ENCODE measurements around the gene NCAM1. TPM values are rescaled to one million over a fixed set of nuclear protein-coding genes. Genes with fewer than 3 reads are reported as not detected.

The NCAM1 gene
- polyA plus RNA-seq, 1 donor (not counting 4 experiments of a cell fraction or from before 2014, with no cell fraction given) = 0.04 TPM

DNA sequence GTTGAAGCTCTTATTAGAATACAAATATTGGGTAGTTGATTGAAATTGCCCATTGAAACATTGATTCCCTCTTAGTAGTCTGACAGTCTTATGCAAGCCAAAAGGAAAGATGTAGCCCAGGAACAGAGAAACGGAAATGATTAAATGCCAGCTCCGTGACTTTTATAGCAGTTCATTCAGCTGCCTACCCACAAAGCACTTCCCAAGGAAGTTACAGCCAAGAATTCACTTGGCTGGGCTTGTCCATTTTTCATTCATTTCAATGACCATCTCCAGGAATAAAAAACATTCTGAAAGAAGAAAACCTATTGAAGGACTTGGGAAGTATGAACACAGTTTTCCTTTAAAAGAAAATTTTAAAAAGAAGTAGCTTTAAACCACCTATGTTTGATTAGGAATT, 62.0 kb downstream of the NCAM1 start:
- TF ChIP-seq, protein P1, sequence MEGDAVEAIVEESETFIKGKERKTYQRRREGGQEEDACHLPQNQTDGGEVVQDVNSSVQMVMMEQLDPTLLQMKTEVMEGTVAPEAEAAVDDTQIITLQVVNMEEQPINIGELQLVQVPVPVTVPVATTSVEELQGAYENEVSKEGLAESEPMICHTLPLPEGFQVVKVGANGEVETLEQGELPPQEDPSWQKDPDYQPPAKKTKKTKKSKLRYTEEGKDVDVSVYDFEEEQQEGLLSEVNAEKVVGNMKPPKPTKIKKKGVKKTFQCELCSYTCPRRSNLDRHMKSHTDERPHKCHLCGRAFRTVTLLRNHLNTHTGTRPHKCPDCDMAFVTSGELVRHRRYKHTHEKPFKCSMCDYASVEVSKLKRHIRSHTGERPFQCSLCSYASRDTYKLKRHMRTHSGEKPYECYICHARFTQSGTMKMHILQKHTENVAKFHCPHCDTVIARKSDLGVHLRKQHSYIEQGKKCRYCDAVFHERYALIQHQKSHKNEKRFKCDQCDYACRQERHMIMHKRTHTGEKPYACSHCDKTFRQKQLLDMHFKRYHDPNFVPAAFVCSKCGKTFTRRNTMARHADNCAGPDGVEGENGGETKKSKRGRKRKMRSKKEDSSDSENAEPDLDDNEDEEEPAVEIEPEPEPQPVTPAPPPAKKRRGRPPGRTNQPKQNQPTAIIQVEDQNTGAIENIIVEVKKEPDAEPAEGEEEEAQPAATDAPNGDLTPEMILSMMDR (optimal IDR thresholded peaks at IDR 0.05 in 1 of 3, IDR thresholded peaks at IDR 0.05 in 1 of 3, conservative IDR thresholded peaks at IDR 0.05 in 1 of 3; ENCODE audit: extremely low read depth in 1 of 3, insufficient read depth in 2 of 3, low read length in 3 of 3) = no peak
- TF ChIP-seq EZH2 (IDR thresholded peaks at IDR 0.05; ENCODE audit: low read length) = no peak
- H3K9me1 ChIP-seq (ENCODE audit: control insufficient read depth, extremely low read depth, insufficient read depth, low read length) = no peaks in the 10 kb centered on the region
- no peak overlapping the region for H3K4me2 ChIP-seq (ENCODE audit: control insufficient read depth, extremely low read depth, insufficient read depth, low read depth, low read length)
- no peaks in the 10 kb centered on the region for H3K27me3 ChIP-seq (ENCODE audit: control insufficient read depth, extremely low read depth, insufficient read depth, low read length)
- no peaks in the 10 kb centered on the region for H4K20me1 ChIP-seq (ENCODE audit: control insufficient read depth, extremely low read depth, insufficient read depth, low read length)
- FAIRE-seq (no peak), DNase-seq (ENCODE audit: low read depth, low spot score) (no peak)
- no peak overlapping the region for H3K9ac ChIP-seq (ENCODE audit: control insufficient read depth, extremely low read depth, insufficient read depth, low read length)
- H3K4me1 ChIP-seq (ENCODE audit: control insufficient read depth, extremely low read depth, insufficient read depth, low read length) = no peaks in the 10 kb centered on the region
- no peak overlapping the region for H3K4me3 ChIP-seq (ENCODE audit: control insufficient read depth in 2 of 3, extremely low read depth in 1 of 3, insufficient read depth in 2 of 3, low read depth in 1 of 3, low read length in 3 of 3)
- no peaks in the 10 kb centered on the region for H3K79me2 ChIP-seq (ENCODE audit: control insufficient read depth, insufficient read depth, low read length)
- no peaks in the 10 kb centered on the region for H3K36me3 ChIP-seq (ENCODE audit: control insufficient read depth in 2 of 2, extremely low read depth in 1 of 2, insufficient read depth in 2 of 2, low read length in 2 of 2)
- no peaks in the 10 kb centered on the region for H3K9me3 ChIP-seq (ENCODE audit: control insufficient read depth, low read depth, low read length)
- no peak overlapping the region for H3K27ac ChIP-seq (ENCODE audit: control insufficient read depth, insufficient read depth, low read length)
- dilution Hi-C loops (cut with MboI; ENCODE audit: extremely low pct_ligation_motif_present, low sequenced_read_pairs) = no loop called here
- H2AFZ ChIP-seq (ENCODE audit: control insufficient read depth, low read length) = no peak overlapping the region

DNA sequence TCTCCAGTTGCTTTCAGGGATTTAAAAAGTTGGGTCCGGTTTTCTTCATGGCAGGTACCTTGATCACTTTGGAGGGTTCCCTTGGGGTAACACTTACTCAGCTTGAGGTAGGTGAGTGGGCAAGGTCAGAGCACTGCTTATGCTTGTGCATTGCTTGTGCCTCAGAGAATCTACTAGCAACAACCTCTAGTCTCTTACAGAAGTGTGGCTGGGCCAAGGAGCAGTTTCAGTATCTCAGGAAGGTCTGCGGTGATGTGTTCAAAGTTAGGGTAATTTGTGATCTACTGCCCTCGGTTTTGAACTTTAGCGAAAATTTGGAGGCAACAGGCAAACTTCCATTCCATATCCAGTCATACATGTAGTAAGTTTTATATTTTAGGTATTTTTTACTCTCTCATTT, 62.8 kb downstream of the NCAM1 start:
- Histone ChIP-seq H3K9me3 (ENCODE audit: control insufficient read depth, low read depth, low read length) (no peaks in the 10 kb centered on the region), H4K20me1 (ENCODE audit: control insufficient read depth, extremely low read depth, insufficient read depth, low read length) (no peaks in the 10 kb centered on the region), H3K36me3 (ENCODE audit: control insufficient read depth in 2 of 2, extremely low read depth in 1 of 2, insufficient read depth in 2 of 2, low read length in 2 of 2) (no peaks in the 10 kb centered on the region), H3K9ac (ENCODE audit: control insufficient read depth, extremely low read depth, insufficient read depth, low read length) (no peak overlapping the region), H3K9me1 (ENCODE audit: control insufficient read depth, extremely low read depth, insufficient read depth, low read length) (no peaks in the 10 kb centered on the region), H3K4me3 (ENCODE audit: control insufficient read depth in 2 of 3, extremely low read depth in 1 of 3, insufficient read depth in 2 of 3, low read depth in 1 of 3, low read length in 3 of 3) (no peak overlapping the region), H3K27ac (ENCODE audit: control insufficient read depth, insufficient read depth, low read length) (no peak overlapping the region), H3K4me1 (ENCODE audit: control insufficient read depth, extremely low read depth, insufficient read depth, low read length) (no peaks in the 10 kb centered on the region), H3K79me2 (ENCODE audit: control insufficient read depth, insufficient read depth, low read length) (no peaks in the 10 kb centered on the region), H2AFZ (ENCODE audit: control insufficient read depth, low read length) (no peak overlapping the region), H3K4me2 (ENCODE audit: control insufficient read depth, extremely low read depth, insufficient read depth, low read depth, low read length) (no peak overlapping the region), H3K27me3 (ENCODE audit: control insufficient read depth, extremely low read depth, insufficient read depth, low read length) (no peaks in the 10 kb centered on the region)
- TF ChIP-seq EZH2 (IDR thresholded peaks at IDR 0.05; ENCODE audit: low read length) = no peak
- TF ChIP-seq, protein P1 (optimal IDR thresholded peaks at IDR 0.05 in 1 of 3, IDR thresholded peaks at IDR 0.05 in 1 of 3, conservative IDR thresholded peaks at IDR 0.05 in 1 of 3; ENCODE audit: extremely low read depth in 1 of 3, insufficient read depth in 2 of 3, low read length in 3 of 3) = no peak
- dilution Hi-C loops (cut with MboI; ENCODE audit: extremely low pct_ligation_motif_present, low sequenced_read_pairs) = no loop called here
- FAIRE-seq = no peak
- no peak for DNase-seq (ENCODE audit: low read depth, low spot score)
